ENCODE results near the gene RBBP6. TPM values are rescaled to one million over a fixed set of nuclear protein-coding genes. Genes with fewer than 3 reads are reported as not detected.

The RBBP6 gene
- total and polyA plus RNA-seq, 12 donors, result 31.8 to 57.8 (median 44.1) TPM

GRCh38 chr16:24525970-24526559 lies 13.3 kb upstream of the RBBP6 start:
- 21 to 49% (median 30%) methylated on average over 7 of the region's 7 CpGs for WGBS, 4 donors
- H3K4me1 ChIP-seq (replicated peaks in 1 of 2), result peaks cover 3 to 4% of the 10 kb centered on the region in 2 donors
- H3K27me3 ChIP-seq, result no peaks in the 10 kb centered on the region
- DNase-seq, result peak; percentile 28 to 81 (median 76)
- no peaks in the 10 kb centered on the region for H3K36me3 ChIP-seq (replicated peaks in 1 of 2)
- H3K9me3 ChIP-seq (replicated peaks in 1 of 3), result no peaks in the 10 kb centered on the region
- TF ChIP-seq POLR2A (IDR thresholded peaks at IDR 0.05) (peak in 1 of 2 donors; percentile 12), CTCF (IDR thresholded peaks at IDR 0.05) (no peak)
- H3K27ac ChIP-seq, result peak overlapping the region in 4 of 5 donors; percentile 1 to 83 (median 28)
- H3K4me3 ChIP-seq, result no peak overlapping the region
- intact Hi-C loops (cut with DNase I), result no loop called here

DNA sequence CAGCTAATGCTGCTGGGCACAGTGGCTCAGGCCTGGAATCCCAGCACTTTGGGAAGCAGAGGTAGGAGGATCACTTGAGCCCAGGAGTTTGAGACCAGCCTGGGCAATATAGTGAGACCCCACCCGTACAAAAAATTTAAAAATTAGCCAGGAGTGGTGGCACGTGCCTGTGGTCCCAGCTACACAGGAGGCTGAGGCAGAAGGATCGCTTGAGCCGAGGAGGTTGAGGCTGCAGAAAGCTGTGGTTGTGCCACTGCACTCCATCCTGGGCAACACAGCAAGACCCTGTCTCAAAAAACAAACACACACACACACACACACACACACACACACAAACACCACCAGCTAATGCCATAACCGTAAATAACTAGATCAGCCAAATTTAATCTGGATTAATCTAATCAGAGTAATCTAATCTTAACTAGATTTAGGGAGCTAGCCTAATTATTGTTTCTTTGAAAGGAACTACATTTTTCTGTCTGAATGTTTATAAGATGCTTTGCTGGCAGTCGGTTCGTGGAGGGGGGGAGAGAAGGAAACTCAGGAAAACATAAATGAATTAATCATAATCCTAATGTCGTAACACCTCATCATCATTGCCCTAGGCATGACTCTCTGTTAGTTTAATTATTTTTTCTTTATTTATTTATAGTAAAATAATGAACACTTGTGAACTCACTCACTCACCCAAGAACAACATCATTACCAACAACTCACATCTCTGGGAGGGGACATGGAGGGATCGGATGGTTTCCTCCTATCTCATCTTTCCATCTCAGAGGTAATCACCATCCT lies 12.5 kb upstream of the RBBP6 start:
- 77 to 88% (median 83%) methylated on average over 9 of the region's 9 CpGs for WGBS, 4 donors
- intact Hi-C loops (cut with DNase I), result no loop called here
- no peak overlapping the region for H3K4me3 ChIP-seq
- H3K9me3 ChIP-seq (replicated peaks in 1 of 3), result no peaks in the 10 kb centered on the region
- H3K4me1 ChIP-seq (replicated peaks in 1 of 2), result peaks cover 3 to 4% of the 10 kb centered on the region in 2 donors
- no peak for TF ChIP-seq POLR2A (IDR thresholded peaks at IDR 0.05)
- TF ChIP-seq CTCF (IDR thresholded peaks at IDR 0.05), result no peak
- H3K27me3 ChIP-seq, result no peaks in the 10 kb centered on the region
- no peaks in the 10 kb centered on the region for H3K36me3 ChIP-seq (replicated peaks in 1 of 2)
- DNase-seq, result no peak
- peak overlapping the region in 4 of 5 donors; percentile 1 to 83 (median 28) for H3K27ac ChIP-seq

GRCh38 chr16:24531166-24531565 lies 8.2 kb upstream of the RBBP6 start:
- H3K36me3 ChIP-seq (replicated peaks in 1 of 2), result no peaks in the 10 kb centered on the region
- H3K4me3 ChIP-seq, result no peak overlapping the region
- no peaks in the 10 kb centered on the region for H3K9me3 ChIP-seq (replicated peaks in 1 of 3)
- 86 to 95% (median 90%) methylated on average over 1 of the region's 1 CpG for WGBS, 4 donors
- TF ChIP-seq CTCF (IDR thresholded peaks at IDR 0.05), result no peak
- no peak for TF ChIP-seq POLR2A (IDR thresholded peaks at IDR 0.05)
- no peaks in the 10 kb centered on the region for H3K4me1 ChIP-seq (replicated peaks in 1 of 2)
- DNase-seq, result no peak
- no peaks in the 10 kb centered on the region for H3K27me3 ChIP-seq
- intact Hi-C loops (cut with DNase I), result no loop called here
- H3K27ac ChIP-seq, result no peak overlapping the region

- no peaks in the 10 kb centered on the region for H3K4me1 ChIP-seq (replicated peaks in 1 of 2)
- no peak for TF ChIP-seq POLR2A (IDR thresholded peaks at IDR 0.05)
- no peak overlapping the region for H3K4me3 ChIP-seq
- intact Hi-C loops (cut with DNase I), result no loop called here
- peak overlapping the region in 4 of 5 donors; percentile 21 to 67 (median 50) for H3K27ac ChIP-seq
- no peaks in the 10 kb centered on the region for H3K27me3 ChIP-seq
- DNase-seq, result no peak
- no peaks in the 10 kb centered on the region for H3K9me3 ChIP-seq (replicated peaks in 1 of 3)
- H3K36me3 ChIP-seq (replicated peaks in 1 of 2), result no peaks in the 10 kb centered on the region
Observed at GRCh38 chr16:24534620-24535019, 4.7 kb upstream of the RBBP6 start.

Measured in adrenal gland (tissue), 12 donors.